NCI-H1105 (cell line): ENCODE data around the gene TP63.
"Not testable (repeated sequence)": the region's sequence is repeated elsewhere in the genome, so short reads cannot be mapped to it uniquely, and the experiment has no call there.

ENCODE experiments used
- DNase-seq: peaks from one replicate; lab custom pipeline; 2025; lab: John Stamatoyannopoulos, UW

The TP63 gene

GRCh38 chr3:189625572-189625971 lies 5.6 kb upstream of the TP63 start:
- DNase-seq = no peak

- DNase-seq = no peak
These were observed 4.9 kb upstream of the TP63 start for GRCh38 chr3:189626286-189626685.

- DNase-seq = no peak
These were observed 1.3 kb upstream of the TP63 start for GRCh38 chr3:189629803-189630455.

GRCh38 chr3:189630767-189631372 lies 319 bp upstream of the TP63 start:
- DNase-seq = no peak

GRCh38 chr3:189631409-189631808 lies 220 bp downstream of the TP63 start:
- no peak for DNase-seq

GRCh38 chr3:189632242-189632641 lies 1.1 kb downstream of the TP63 start:
- DNase-seq = no peak

GRCh38 chr3:189635339-189635738 lies 4.2 kb downstream of the TP63 start:
- DNase-seq = no peak

- DNase-seq = no peak
These were observed 4.9 kb downstream of the TP63 start for GRCh38 chr3:189636048-189636447.

- DNase-seq = no peak
These were observed 6.6 kb downstream of the TP63 start for GRCh38 chr3:189637750-189638149.

GRCh38 chr3:189638276-189639031 lies 7.3 kb downstream of the TP63 start:
- no peak for DNase-seq

GRCh38 chr3:189641776-189642175 lies 10.6 kb downstream of the TP63 start:
- no peak for DNase-seq

- DNase-seq = no peak
These were observed 15.8 kb downstream of the TP63 start for GRCh38 chr3:189646853-189647542.

- DNase-seq = no peak
These were observed 20.9 kb downstream of the TP63 start for GRCh38 chr3:189652042-189652441.

- DNase-seq = no peak
These were observed 24.4 kb downstream of the TP63 start for GRCh38 chr3:189655617-189656016.

- DNase-seq = no peak
These were observed 28.4 kb downstream of the TP63 start for GRCh38 chr3:189659571-189659970.

- no peak for DNase-seq
These were observed 33.1 kb downstream of the TP63 start for GRCh38 chr3:189664311-189664710.

- DNase-seq = not testable (repeated sequence)
These were observed 41.2 kb downstream of the TP63 start for GRCh38 chr3:189672346-189672745.

- DNase-seq = no peak
These were observed 42.3 kb downstream of the TP63 start for GRCh38 chr3:189673535-189673934.

- DNase-seq = no peak
These were observed 43.2 kb downstream of the TP63 start for GRCh38 chr3:189674249-189674913.

- DNase-seq = no peak
These were observed 46.5 kb downstream of the TP63 start for GRCh38 chr3:189677667-189678066.

GRCh38 chr3:189680723-189681122 lies 49.5 kb downstream of the TP63 start:
- no peak for DNase-seq
